ENCODE results near the gene MCTP1. TPM values are rescaled to one million over a fixed set of nuclear protein-coding genes. Genes with fewer than 3 reads are reported as not detected.

MCTP1 gene
- total RNA-seq, 2 experiments from 2014 or later = 1.6 TPM

DNA sequence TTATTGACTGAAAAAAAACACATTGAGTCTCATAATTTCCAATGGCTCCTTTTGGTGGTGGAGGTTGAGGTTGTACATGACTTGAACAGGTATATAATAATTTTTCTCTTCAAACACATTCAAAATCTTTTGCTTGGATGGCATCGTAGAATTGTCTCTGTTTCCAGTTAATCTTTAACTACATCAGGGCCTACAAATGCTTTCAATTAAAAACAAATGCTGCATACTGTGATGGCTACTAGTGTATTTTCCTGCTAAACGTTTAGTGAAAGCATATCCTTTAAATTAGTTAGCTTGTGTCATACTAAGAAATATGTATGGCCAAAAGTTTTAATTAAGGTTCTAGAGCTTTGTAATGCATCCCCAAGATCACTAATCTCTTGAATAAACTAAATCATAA, 352.6 kb downstream of the MCTP1 start:
- DNase-seq (no peak), ATAC-seq (ENCODE audit: low read depth) (no peak)
- POLR2A ChIA-PET = no interaction called here
- Mint-ChIP-seq H3K4me1 (no peaks in the 10 kb centered on the region), H3K4me3 (no peak overlapping the region), H3K9me3 (no peaks in the 10 kb centered on the region), H3K27me3 (peaks cover 7% of the 10 kb centered on the region), H3K27ac (no peak overlapping the region), H3K36me3 (no peaks in the 10 kb centered on the region)

DNA sequence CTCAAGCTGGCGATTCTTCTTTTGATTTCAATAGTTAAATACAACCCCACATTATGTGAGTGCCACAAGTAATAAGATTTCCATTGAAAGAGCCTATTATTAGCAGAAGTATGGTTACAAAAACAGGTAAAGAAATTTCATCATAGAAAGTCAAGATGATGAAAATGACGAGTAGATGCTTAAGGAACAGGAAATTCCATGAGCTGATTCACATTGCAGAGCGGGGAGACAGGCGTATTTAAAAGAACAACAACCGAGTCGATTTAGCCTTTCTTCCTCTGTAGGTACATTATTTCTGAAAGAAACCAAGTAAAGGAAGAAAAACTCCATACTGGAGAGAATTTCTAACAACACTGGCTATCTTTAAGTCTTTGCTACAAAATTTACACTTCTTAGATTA, 356.0 kb downstream of the MCTP1 start:
- H3K36me3 Mint-ChIP-seq = no peaks in the 10 kb centered on the region
- no peaks in the 10 kb centered on the region for H3K9me3 Mint-ChIP-seq
- H3K4me1 Mint-ChIP-seq = no peaks in the 10 kb centered on the region
- ATAC-seq (ENCODE audit: low read depth) = no peak
- POLR2A ChIA-PET = no interaction called here
- H3K27me3 Mint-ChIP-seq = peaks cover 6% of the 10 kb centered on the region
- H3K27ac Mint-ChIP-seq = no peak overlapping the region
- H3K4me3 Mint-ChIP-seq = no peak overlapping the region
- DNase-seq = no peak

DNA sequence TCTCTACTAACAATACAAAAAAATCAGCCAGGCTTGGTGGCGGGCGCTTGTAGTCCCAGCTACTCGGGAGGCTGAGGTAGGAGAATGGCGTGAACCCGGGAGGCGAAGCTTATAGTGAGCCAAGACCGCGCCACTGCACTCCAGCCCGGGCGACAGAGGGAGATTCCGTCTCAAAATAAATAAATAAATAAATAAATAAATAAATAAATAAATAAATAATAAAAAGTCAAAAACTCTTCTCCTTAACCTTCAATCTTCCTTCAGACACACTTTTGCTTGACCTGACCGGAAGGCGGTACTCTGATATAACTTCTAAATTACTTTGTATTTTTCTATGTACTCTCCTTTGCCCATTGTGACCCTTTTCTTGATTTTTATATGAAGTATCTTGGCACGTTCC, 364.3 kb downstream of the MCTP1 start:
- H3K27me3 Mint-ChIP-seq = peaks cover 4% of the 10 kb centered on the region
- DNase-seq (no peak), ATAC-seq (ENCODE audit: low read depth) (no peak)
- H3K36me3 Mint-ChIP-seq = no peaks in the 10 kb centered on the region
- no peaks in the 10 kb centered on the region for H3K9me3 Mint-ChIP-seq
- H3K4me3 Mint-ChIP-seq = no peak overlapping the region
- H3K4me1 Mint-ChIP-seq = no peaks in the 10 kb centered on the region
- H3K27ac Mint-ChIP-seq = no peak overlapping the region
- POLR2A ChIA-PET = no interaction called here

DNA sequence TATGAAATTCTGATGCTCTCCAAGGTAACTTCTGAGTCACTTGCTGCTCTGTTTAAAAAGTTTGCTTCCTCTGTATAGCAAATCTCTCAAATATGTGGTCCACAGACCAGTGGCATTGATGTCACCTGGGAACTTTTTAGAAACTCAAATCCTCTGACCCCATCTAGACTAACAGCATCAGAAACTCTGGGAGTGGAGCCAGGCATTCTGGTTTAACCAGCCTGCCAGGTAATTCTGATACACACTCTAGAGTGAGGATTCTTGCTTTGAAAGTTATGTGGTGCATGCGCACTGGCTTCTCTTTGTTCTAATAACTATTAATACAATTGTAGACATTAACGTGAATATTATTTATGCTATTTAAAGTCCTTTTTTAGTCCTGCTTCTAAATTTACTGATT, 368.3 kb downstream of the MCTP1 start:
- H3K27ac Mint-ChIP-seq = no peak overlapping the region
- H3K4me1 Mint-ChIP-seq = no peaks in the 10 kb centered on the region
- DNase-seq (no peak), ATAC-seq (ENCODE audit: low read depth) (no peak)
- POLR2A ChIA-PET = no interaction called here
- H3K9me3 Mint-ChIP-seq = no peaks in the 10 kb centered on the region
- peaks cover 11% of the 10 kb centered on the region for H3K27me3 Mint-ChIP-seq
- H3K36me3 Mint-ChIP-seq = no peaks in the 10 kb centered on the region
- no peak overlapping the region for H3K4me3 Mint-ChIP-seq

DNA sequence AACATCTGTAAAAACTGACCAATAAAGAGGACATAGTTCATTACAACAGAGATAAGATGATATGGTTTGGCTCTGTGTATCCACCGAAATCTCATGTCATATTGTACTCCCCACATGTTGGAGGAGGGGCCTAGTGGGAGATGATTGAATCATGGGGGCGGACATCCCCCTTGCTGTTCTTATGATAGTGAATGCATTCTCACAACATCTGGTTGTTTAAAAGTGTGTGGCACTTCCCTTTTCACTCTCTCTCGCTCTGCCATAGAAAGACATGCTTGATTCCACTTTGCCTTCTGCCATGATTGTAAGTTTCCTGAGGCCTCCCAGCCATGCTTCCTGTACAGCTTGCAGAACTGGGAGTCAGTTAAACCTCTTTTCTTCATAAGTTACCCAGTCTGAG, 373.6 kb downstream of the MCTP1 start:
- no peaks in the 10 kb centered on the region for H3K9me3 Mint-ChIP-seq
- no peaks in the 10 kb centered on the region for H3K36me3 Mint-ChIP-seq
- no peak for DNase-seq
- no peak for ATAC-seq (ENCODE audit: low read depth)
- H3K27me3 Mint-ChIP-seq = peaks cover 14% of the 10 kb centered on the region
- no peaks in the 10 kb centered on the region for H3K4me1 Mint-ChIP-seq
- no peak overlapping the region for H3K27ac Mint-ChIP-seq
- POLR2A ChIA-PET = no interaction called here
- H3K4me3 Mint-ChIP-seq = no peak overlapping the region

DNA sequence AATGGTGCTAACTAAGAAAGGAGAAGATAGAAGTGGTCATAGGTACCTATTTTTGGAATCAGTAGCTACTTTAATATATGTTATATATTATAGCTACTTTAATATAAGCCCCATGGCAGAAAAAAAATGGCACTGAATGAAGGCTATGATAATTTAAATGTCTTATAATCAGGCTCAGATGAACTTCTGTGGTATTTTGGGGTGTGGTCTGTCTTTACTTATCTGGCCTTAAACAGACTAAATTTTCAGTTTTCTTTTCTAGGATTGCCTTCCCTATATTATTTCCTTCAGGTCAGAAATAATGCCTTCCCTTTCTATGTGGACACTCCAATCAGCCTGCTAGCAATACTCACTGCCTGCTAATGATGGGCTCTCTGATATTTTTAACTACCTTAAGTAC, 374.2 kb downstream of the MCTP1 start:
- Mint-ChIP-seq H3K27ac (no peak overlapping the region), H3K4me3 (no peak overlapping the region)

DNA sequence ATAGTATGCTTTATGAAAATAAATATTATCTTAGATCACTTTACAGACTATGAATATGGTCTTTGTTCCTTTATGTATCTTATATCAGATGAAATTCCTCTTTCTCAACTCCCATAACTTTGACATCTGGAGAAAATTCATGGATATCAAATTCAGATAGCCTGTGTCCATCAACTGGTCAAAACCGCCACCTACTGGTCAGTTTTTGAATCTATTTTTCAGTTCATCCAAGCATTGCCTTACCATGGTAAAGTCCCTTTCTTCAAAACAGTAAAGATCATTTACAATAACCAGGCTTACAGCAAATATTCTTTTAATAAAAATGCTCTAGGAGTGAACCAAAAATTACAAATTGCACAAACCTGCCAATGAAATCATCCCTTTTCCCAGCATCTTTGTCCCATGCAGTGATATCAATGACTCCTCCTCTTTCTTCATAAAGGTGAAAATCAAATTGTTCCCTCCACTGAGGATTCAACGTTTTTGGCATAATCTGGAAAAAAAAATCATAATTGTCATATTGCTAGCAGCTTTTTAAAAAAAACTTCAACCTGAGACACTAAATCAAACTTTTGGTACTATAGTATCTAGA, 375.9 kb downstream of the MCTP1 start:
- no peaks in the 10 kb centered on the region for H3K4me1 Mint-ChIP-seq
- POLR2A ChIA-PET = no interaction called here

More for the DNA sequence above, 374.2 kb downstream of the MCTP1 start:
- Mint-ChIP-seq H3K4me1 (no peaks in the 10 kb centered on the region), H3K36me3 (no peaks in the 10 kb centered on the region), H3K27me3 (peaks cover 12% of the 10 kb centered on the region), H3K9me3 (no peaks in the 10 kb centered on the region)
- DNase-seq (no peak), ATAC-seq (ENCODE audit: low read depth) (no peak)
- POLR2A ChIA-PET = no interaction called here

DNA sequence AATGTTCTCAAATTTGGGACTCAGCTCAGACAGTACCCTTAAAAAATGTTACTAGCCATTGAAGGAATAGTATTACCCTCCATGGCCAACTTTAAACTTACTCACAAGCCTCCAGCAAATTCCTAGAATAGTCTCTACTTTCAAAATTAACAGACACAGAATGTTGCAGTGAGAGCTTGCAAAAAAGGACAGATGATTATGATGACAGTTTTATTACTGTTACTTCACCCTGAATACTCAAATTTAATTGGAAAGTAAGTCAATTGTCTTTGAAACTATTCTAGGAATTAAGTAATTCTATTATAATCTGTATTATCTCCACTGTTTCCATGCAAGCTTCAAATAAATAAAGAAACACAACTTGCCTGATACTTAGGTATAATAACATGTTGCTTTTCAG, 378.1 kb downstream of the MCTP1 start:
- Mint-ChIP-seq H3K27ac (no peak overlapping the region), H3K27me3 (peaks cover 5% of the 10 kb centered on the region), H3K4me3 (no peak overlapping the region), H3K4me1 (no peaks in the 10 kb centered on the region), H3K36me3 (no peaks in the 10 kb centered on the region), H3K9me3 (no peaks in the 10 kb centered on the region)
- ATAC-seq (ENCODE audit: low read depth) (no peak), DNase-seq (no peak)
- POLR2A ChIA-PET = no interaction called here

More for the DNA sequence above, 375.9 kb downstream of the MCTP1 start:
- H3K27ac Mint-ChIP-seq = no peak overlapping the region
- H3K4me3 Mint-ChIP-seq = no peak overlapping the region
- no peak for ATAC-seq (ENCODE audit: low read depth)
- H3K27me3 Mint-ChIP-seq = peaks cover 5% of the 10 kb centered on the region
- no peaks in the 10 kb centered on the region for H3K36me3 Mint-ChIP-seq
- DNase-seq = no peak
- no peaks in the 10 kb centered on the region for H3K9me3 Mint-ChIP-seq

DNA sequence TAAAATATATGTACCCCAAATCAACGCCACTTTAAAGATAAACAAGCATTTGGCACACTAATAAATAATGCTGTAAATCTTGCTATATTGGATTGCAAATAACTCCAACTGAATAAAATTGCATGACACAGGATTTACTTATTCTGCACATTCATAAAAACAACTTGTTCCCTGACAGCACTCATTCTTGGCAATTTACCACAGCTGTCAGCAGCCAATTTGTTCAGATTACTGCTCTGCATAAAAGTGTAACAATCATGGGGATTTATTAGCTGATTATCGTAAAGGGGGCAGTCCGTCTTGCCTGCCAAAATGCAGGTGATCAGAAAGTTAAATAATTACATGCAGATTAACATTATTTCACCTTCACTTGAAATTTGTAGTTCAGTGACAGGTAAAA, 381.2 kb downstream of the MCTP1 start:
- H3K27ac Mint-ChIP-seq = no peak overlapping the region
- H3K36me3 Mint-ChIP-seq = no peaks in the 10 kb centered on the region
- ATAC-seq (ENCODE audit: low read depth) = no peak
- H3K27me3 Mint-ChIP-seq = peaks cover 5% of the 10 kb centered on the region
- POLR2A ChIA-PET = no interaction called here
- no peak for DNase-seq
- H3K9me3 Mint-ChIP-seq = no peaks in the 10 kb centered on the region
- no peak overlapping the region for H3K4me3 Mint-ChIP-seq
- no peaks in the 10 kb centered on the region for H3K4me1 Mint-ChIP-seq

DNA sequence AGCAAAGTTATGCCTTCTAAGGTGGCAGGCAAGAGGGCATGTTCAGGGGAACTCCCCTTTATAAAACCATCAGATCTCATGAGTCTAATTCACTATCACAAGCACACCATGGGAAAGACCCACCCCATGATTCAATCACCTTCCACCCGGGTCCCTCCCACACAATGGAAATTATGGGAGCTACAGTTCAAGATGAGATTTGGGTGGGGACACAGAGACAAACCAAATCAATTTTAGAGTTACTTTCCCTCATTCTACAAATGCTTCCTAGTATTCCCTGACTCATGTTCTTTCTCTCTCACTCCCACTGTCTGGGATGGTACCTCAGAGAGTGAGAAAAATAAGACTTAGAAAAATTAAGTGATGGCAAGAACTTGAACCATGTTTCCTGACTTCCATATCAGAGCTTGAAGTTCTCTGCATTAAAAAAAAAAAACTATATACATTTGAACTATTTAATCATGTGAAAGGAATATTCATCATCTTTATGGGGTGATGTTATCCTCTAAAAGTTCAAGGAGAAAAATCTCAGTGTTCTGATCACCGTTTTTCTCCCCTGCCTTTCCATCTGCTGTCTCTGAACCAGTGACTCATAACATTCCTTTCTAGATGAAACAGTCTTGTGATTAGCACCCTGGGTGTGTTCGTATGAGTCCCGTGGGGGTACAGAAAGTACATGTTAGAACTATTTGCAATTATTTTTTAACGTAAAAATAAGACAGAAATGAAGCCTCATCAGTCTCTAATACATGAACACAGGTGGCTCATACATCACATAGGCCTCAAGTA, 383.5 kb downstream of the MCTP1 start:
- POLR2A ChIA-PET = no interaction called here
- no peaks in the 10 kb centered on the region for H3K9me3 Mint-ChIP-seq
- no peak overlapping the region for H3K4me3 Mint-ChIP-seq
- no peaks in the 10 kb centered on the region for H3K36me3 Mint-ChIP-seq
- ATAC-seq (ENCODE audit: low read depth) = no peak
- H3K27ac Mint-ChIP-seq = no peak overlapping the region
- no peak for DNase-seq
- H3K27me3 Mint-ChIP-seq = no peaks in the 10 kb centered on the region
- no peaks in the 10 kb centered on the region for H3K4me1 Mint-ChIP-seq

DNA sequence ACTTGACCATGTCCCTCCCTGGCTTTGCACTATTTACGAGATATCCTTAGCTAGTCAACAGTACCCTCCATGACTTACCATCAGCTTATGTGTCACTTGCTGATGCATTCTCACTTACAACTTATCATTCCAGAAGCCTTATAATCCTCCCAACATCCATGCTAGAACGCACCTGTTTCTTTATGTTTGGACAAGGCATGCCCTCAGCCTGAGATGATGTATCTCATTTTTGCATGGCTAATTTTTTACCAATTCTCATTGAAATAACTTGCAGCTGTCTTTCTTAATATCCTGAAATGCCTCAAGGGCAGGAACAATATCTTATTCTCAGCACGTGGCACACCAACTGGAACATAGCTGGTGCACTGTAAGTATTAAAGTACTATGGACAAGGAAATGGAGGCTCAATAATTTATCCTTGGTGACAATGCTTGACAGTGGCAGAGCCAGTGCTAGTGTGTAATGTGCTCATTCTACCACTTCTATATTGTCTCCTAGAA, 384.8 kb downstream of the MCTP1 start:
- H3K4me3 Mint-ChIP-seq = no peak overlapping the region
- ATAC-seq (ENCODE audit: low read depth) (no peak), DNase-seq (no peak)
- no peaks in the 10 kb centered on the region for H3K27me3 Mint-ChIP-seq
- no peak overlapping the region for H3K27ac Mint-ChIP-seq
- H3K4me1 Mint-ChIP-seq = no peaks in the 10 kb centered on the region
- POLR2A ChIA-PET = no interaction called here
- H3K9me3 Mint-ChIP-seq = no peaks in the 10 kb centered on the region
- no peaks in the 10 kb centered on the region for H3K36me3 Mint-ChIP-seq

DNA sequence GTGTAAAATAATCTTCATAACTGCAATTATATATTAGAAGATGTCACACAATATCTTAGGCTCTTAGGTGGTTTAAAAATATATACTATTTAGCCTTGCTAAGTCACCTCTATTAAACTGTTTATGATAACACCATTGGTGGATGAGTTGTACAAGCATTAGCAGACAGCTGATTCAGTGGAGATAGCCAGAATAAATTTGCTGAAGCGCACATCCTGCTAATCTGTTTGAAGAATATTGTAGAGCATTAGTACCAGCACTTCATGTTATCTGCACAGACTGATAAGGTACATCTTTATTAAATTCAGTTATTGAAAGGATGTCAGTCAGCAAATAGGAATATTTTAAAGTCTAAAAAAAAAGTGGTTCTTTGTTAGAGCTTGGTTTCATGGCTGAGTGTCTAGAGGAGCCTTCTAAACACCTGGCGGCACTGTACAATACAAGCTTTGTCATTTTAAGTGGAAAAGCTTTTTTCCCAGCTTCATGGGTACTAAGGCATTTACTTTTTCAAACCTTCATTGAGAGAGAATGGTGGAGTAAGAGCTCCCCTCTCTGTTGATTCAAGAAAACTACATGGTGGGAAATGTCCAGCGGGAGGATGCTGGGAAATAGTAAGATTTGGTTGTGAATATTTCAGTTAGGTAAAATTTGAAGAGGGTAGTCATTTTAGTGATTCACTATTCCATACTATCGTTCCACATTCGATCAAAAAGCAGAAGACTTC, 391.3 kb downstream of the MCTP1 start:
- POLR2A ChIA-PET = no interaction called here
- H3K27ac Mint-ChIP-seq = no peak overlapping the region

DNA sequence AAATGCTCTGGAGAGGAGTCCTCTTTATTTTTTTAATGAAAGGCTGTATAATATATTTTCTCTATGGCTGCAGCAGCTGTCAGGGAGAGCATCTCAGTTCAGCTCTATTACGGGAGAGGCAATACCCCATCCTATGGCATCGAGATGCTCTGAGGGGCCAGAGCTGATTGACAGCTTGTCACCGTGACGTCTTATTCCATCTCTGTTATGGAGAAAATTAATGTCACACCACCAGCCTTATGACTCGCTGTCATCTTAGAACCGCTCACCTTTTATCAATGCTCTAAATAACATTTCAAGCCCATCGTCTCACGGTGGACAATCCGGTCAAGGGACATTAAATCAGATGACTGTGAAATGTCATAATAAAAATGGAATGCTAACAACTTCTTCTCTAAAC, 392.9 kb downstream of the MCTP1 start:
- Mint-ChIP-seq H3K27me3 (no peaks in the 10 kb centered on the region), H3K4me3 (no peak overlapping the region), H3K36me3 (no peaks in the 10 kb centered on the region), H3K4me1 (no peaks in the 10 kb centered on the region), H3K9me3 (no peaks in the 10 kb centered on the region), H3K27ac (no peak overlapping the region)
- POLR2A ChIA-PET = no interaction called here
- no peak for DNase-seq
- ATAC-seq (ENCODE audit: low read depth) = no peak

More for the DNA sequence above, 391.3 kb downstream of the MCTP1 start:
- Mint-ChIP-seq H3K36me3 (no peaks in the 10 kb centered on the region), H3K4me3 (no peak overlapping the region), H3K9me3 (no peaks in the 10 kb centered on the region), H3K4me1 (no peaks in the 10 kb centered on the region), H3K27me3 (no peaks in the 10 kb centered on the region)
- no peak for ATAC-seq (ENCODE audit: low read depth)
- DNase-seq = no peak

DNA sequence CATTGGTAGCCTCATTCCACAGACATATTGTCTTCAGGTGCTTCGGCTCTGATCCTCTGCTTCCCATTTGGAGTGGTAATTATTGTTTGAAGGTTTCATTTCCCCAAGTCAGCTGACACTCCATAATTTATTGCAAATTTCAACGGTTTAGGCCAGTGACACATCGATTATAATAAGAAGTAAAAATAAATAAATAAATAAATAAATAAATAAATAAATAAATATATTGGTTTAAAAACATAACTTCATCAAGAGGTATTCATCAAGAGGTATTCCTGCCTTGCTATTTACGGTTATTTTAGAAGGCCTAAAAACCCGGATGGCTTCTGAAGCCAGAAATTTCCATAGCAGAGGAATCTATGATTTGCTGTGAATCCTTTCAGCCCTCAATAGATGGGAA, 393.3 kb downstream of the MCTP1 start:
- no peaks in the 10 kb centered on the region for H3K9me3 Mint-ChIP-seq
- DNase-seq (no peak), ATAC-seq (ENCODE audit: low read depth) (no peak)
- H3K36me3 Mint-ChIP-seq = no peaks in the 10 kb centered on the region
- H3K27me3 Mint-ChIP-seq = no peaks in the 10 kb centered on the region
- H3K4me1 Mint-ChIP-seq = no peaks in the 10 kb centered on the region
- POLR2A ChIA-PET = no interaction called here
- H3K27ac Mint-ChIP-seq = no peak overlapping the region
- no peak overlapping the region for H3K4me3 Mint-ChIP-seq
